HCT116 (cell line): Measurements from ENCODE around the gene AGBL3.

ENCODE experiments used
- EZH2 ChIP-seq: fragments of 200-600 bp; sonication (generic); IDR thresholded peaks from 2 replicates; pipeline ENCODE4 v1.6.1; 2017; ENCODE audit warnings: antibody characterized with exemption, mixed run types
- EZH2phosphoT487 ChIP-seq: fragments of 200-600 bp; IDR thresholded peaks from 2 replicates; pipeline ENCODE4 v1.6.1; 2018; ENCODE audit warnings: antibody characterized with exemption, borderline replicate concordance
- FOSL1 ChIP-seq: IDR thresholded peaks from 2 replicates; pipeline ENCODE4 v1.6.1; 2012; ENCODE audit warnings: low read depth
- JUND ChIP-seq: IDR thresholded peaks from 2 replicates; pipeline ENCODE4 v1.6.1; 2012
- POLR2A ChIP-seq: IDR thresholded peaks from 2 replicates; pipeline ENCODE4 v1.7.0; 2011; ENCODE audit warnings: borderline replicate concordance; ENCODE audit not compliant: insufficient read depth, insufficient read length; ENCODE audit errors: extremely low read depth
- POLR2AphosphoS5 ChIP-seq: IDR thresholded peaks from 2 replicates; pipeline ENCODE4 v1.6.1; 2011; ENCODE audit warnings: mild to moderate bottlenecking, low read depth, low read length, moderate library complexity
- RAD21 ChIP-seq: IDR thresholded peaks from 2 replicates; pipeline ENCODE4 v1.6.1; 2012; ENCODE audit warnings: low read depth, mild to moderate bottlenecking
- ZFX ChIP-seq: fragments of 450-650 bp; IDR thresholded peaks from 2 replicates; pipeline ENCODE4 v1.6.1; 2017
- TF ChIP-seq, protein P1 (sequence below): IDR thresholded peaks from 2 replicates; pipeline ENCODE4 v1.6.1; 2012
- TF ChIP-seq, protein P2 (sequence below), 3 experiments: fragments of 200-600 bp in 1 of 3; sonication (generic) in 1 of 3; IDR thresholded peaks in 2 of 3; conservative IDR thresholded peaks in 1 of 3; 2 replicates each; pipeline ENCODE4 v1.5.1; 2012 to 2017; ENCODE audit warnings: low read depth in 2 of 3, low read length in 2 of 3, antibody characterized with exemption in 1 of 3, borderline replicate concordance in 1 of 3, control low read depth in 1 of 3, mild to moderate bottlenecking in 1 of 3, mixed read lengths in 1 of 3, mixed run types in 1 of 3, moderate library complexity in 1 of 3; ENCODE audit not compliant: insufficient read depth in 1 of 3
- TF ChIP-seq, protein P3 (sequence below): IDR thresholded peaks from 2 replicates; pipeline ENCODE4 v1.6.1; 2012
- TF ChIP-seq, protein P4 (sequence below): IDR thresholded peaks from 2 replicates; pipeline ENCODE4 v1.6.1; 2012; ENCODE audit warnings: low read depth

DNA sequence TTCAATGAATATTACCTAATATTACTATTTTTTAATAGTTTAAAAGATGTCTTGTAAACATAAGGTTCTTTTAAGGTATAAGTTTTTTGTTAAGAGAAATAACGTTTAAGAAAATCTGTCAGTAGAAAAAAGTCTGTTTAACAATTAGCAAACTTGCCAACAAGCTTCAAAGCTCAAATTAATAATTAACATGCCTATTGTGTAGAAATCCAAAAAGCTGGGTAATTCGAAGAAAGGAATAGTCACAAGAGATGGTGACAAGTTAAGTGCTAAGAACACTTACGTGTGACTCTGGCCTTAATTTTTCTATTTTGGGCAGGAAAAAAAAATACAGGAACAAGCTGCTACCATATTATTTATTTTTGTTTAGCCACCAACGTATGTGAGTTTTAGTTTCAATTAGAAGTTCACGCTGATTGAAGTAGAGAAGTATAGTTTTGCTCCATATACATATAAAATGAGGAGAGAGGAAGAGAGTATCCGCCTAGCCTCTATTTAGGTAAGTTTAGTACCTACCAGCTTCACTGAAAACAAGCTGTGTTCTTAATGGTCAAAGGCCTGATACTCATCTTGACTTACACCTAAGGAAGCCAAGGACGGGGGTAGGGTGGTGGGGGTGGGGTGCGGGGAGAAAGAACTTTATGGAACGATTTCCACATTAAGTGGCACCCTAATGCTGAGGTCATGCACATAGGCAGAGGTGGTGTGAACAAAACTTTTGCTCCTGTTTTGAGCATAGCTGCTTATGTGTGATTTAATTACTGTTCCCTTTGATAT lies 43.4 kb upstream of the AGBL3 start:
- TF ChIP-seq, protein P1, sequence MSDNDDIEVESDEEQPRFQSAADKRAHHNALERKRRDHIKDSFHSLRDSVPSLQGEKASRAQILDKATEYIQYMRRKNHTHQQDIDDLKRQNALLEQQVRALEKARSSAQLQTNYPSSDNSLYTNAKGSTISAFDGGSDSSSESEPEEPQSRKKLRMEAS = no peak
- TF ChIP-seq EZH2phosphoT487 = no peak
- no peak for TF ChIP-seq POLR2A
- TF ChIP-seq EZH2 = no peak
- TF ChIP-seq, protein P2, sequence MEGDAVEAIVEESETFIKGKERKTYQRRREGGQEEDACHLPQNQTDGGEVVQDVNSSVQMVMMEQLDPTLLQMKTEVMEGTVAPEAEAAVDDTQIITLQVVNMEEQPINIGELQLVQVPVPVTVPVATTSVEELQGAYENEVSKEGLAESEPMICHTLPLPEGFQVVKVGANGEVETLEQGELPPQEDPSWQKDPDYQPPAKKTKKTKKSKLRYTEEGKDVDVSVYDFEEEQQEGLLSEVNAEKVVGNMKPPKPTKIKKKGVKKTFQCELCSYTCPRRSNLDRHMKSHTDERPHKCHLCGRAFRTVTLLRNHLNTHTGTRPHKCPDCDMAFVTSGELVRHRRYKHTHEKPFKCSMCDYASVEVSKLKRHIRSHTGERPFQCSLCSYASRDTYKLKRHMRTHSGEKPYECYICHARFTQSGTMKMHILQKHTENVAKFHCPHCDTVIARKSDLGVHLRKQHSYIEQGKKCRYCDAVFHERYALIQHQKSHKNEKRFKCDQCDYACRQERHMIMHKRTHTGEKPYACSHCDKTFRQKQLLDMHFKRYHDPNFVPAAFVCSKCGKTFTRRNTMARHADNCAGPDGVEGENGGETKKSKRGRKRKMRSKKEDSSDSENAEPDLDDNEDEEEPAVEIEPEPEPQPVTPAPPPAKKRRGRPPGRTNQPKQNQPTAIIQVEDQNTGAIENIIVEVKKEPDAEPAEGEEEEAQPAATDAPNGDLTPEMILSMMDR (IDR thresholded peaks at IDR 0.05 in 2 of 3, conservative IDR thresholded peaks at IDR 0.05 in 1 of 3; ENCODE audit: borderline replicate concordance in 1 of 3, insufficient read depth in 1 of 3, low read depth in 2 of 3, low read length in 2 of 3) = no peak
- TF ChIP-seq, protein P3, sequence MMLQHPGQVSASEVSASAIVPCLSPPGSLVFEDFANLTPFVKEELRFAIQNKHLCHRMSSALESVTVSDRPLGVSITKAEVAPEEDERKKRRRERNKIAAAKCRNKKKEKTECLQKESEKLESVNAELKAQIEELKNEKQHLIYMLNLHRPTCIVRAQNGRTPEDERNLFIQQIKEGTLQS = no peak
- TF ChIP-seq, protein P4, sequence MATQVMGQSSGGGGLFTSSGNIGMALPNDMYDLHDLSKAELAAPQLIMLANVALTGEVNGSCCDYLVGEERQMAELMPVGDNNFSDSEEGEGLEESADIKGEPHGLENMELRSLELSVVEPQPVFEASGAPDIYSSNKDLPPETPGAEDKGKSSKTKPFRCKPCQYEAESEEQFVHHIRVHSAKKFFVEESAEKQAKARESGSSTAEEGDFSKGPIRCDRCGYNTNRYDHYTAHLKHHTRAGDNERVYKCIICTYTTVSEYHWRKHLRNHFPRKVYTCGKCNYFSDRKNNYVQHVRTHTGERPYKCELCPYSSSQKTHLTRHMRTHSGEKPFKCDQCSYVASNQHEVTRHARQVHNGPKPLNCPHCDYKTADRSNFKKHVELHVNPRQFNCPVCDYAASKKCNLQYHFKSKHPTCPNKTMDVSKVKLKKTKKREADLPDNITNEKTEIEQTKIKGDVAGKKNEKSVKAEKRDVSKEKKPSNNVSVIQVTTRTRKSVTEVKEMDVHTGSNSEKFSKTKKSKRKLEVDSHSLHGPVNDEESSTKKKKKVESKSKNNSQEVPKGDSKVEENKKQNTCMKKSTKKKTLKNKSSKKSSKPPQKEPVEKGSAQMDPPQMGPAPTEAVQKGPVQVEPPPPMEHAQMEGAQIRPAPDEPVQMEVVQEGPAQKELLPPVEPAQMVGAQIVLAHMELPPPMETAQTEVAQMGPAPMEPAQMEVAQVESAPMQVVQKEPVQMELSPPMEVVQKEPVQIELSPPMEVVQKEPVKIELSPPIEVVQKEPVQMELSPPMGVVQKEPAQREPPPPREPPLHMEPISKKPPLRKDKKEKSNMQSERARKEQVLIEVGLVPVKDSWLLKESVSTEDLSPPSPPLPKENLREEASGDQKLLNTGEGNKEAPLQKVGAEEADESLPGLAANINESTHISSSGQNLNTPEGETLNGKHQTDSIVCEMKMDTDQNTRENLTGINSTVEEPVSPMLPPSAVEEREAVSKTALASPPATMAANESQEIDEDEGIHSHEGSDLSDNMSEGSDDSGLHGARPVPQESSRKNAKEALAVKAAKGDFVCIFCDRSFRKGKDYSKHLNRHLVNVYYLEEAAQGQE = no peak
- TF ChIP-seq FOSL1 = no peak
- no peak for TF ChIP-seq RAD21
- no peak for TF ChIP-seq POLR2AphosphoS5
- no peak for TF ChIP-seq ZFX
- TF ChIP-seq JUND = no peak
